22Rv1 (cell line): Measurements from ENCODE around the gene CABLES1.

Experiments
- ZFX ChIP-seq: fragments of 450-650 bp; IDR thresholded peaks from 2 replicates; pipeline ENCODE4 v1.6.1; 2017; ENCODE audit warnings: antibody characterized with exemption, borderline replicate concordance
- TF ChIP-seq, protein P1 (sequence below): fragments of 450-650 bp; IDR thresholded peaks from 2 replicates; pipeline ENCODE4 v1.5.1; 2017; ENCODE audit warnings: mild to moderate bottlenecking

DNA sequence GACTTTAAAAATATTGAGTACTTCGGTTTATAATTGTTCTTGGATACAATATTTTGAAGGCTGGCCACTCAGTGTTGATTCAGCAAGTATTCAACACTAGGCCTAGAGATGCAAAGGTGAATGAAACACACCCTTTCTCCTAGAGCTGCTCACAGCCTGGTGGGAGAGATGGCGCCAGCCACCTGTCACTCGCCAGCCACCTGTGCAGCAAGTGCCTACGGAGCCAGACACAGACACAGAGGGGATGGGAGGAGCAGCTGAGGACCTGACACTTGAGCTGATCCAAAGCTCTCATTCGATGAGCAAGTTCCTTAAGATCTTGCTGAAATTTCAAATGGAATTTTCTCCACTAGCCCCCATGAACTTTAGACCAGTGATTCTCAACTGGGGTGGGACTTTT, 166.7 kb downstream of the CABLES1 start:
- TF ChIP-seq, protein P1, sequence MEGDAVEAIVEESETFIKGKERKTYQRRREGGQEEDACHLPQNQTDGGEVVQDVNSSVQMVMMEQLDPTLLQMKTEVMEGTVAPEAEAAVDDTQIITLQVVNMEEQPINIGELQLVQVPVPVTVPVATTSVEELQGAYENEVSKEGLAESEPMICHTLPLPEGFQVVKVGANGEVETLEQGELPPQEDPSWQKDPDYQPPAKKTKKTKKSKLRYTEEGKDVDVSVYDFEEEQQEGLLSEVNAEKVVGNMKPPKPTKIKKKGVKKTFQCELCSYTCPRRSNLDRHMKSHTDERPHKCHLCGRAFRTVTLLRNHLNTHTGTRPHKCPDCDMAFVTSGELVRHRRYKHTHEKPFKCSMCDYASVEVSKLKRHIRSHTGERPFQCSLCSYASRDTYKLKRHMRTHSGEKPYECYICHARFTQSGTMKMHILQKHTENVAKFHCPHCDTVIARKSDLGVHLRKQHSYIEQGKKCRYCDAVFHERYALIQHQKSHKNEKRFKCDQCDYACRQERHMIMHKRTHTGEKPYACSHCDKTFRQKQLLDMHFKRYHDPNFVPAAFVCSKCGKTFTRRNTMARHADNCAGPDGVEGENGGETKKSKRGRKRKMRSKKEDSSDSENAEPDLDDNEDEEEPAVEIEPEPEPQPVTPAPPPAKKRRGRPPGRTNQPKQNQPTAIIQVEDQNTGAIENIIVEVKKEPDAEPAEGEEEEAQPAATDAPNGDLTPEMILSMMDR: no peak
- TF ChIP-seq ZFX: no peak
